Chondrocyte (in vitro differentiated cells): ENCODE data around the gene XRCC3. TPM values are rescaled to one million over a fixed set of nuclear protein-coding genes. Genes with fewer than 3 reads are reported as not detected.

ENCODE experiments used
- DNase-seq: peaks from one replicate; pipeline ENCODE4 v3.0.0; 2021; ENCODE audit warnings: mixed read lengths, low spot score
- H3K27ac Mint-ChIP-seq: one replicate; pipeline ENCODE4 v1.8.0; 2021; ENCODE audit warnings: mild to moderate bottlenecking, moderate library complexity, mixed read lengths; ENCODE audit not compliant: unreplicated experiment
- H3K27me3 Mint-ChIP-seq: 2 replicates; pipeline ENCODE4 v1.8.0; 2021; ENCODE audit warnings: low read depth, mixed read lengths
- H3K36me3 Mint-ChIP-seq: 2 replicates; pipeline ENCODE4 v1.8.0; 2021; ENCODE audit warnings: low read depth, mixed read lengths
- H3K4me1 Mint-ChIP-seq: 2 replicates; pipeline ENCODE4 v1.8.0; 2021; ENCODE audit warnings: low read depth, mild to moderate bottlenecking, mixed read lengths
- H3K4me3 Mint-ChIP-seq: one replicate; pipeline ENCODE4 v1.8.0; 2021; ENCODE audit warnings: mild to moderate bottlenecking, moderate library complexity, mixed read lengths; ENCODE audit not compliant: unreplicated experiment
- H3K9me3 Mint-ChIP-seq: 2 replicates; pipeline ENCODE4 v1.8.0; 2021; ENCODE audit warnings: low read depth, mixed read lengths
- total RNA-seq: library from RNA; stranded (reverse); gene quantifications from 3 replicates; pipeline ENCODE4 v1.2.1, GENCODE V29; 2021
- TF ChIP-seq, protein P1 (sequence below): fragments of 200-600 bp; sonication (generic); IDR thresholded peaks from 2 replicates; pipeline ENCODE4 v1.5.0; 2021; ENCODE audit warnings: antibody characterized with exemption, mild to moderate bottlenecking, moderate library complexity

XRCC3 gene
- total RNA-seq, 1 donor from 2014 or later = 3.4 TPM

DNA sequence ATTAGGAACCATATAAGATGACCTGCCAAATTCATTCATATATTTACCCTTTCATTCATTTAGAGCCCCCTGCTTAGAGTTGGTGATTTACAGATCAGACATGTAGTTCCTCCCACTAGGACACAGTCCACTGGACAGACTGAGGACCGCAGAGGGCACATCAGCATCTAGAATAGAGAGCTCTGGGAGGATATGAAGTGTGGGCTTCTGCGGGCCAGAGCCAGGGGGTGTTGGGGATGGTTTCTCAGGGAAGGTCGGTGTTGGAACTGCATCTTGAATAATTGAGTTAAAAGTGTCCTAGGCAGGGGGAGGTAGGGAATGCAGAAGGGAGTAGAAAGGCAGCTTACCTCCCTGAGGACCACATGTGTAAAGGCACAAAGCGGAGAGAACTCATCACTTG lies 43.3 kb downstream of the XRCC3 start:
- no peak for DNase-seq
- Mint-ChIP-seq H3K36me3 (peaks cover 36% of the 10 kb centered on the region), H3K9me3 (no peaks in the 10 kb centered on the region), H3K4me1 (no peaks in the 10 kb centered on the region), H3K4me3 (no peak overlapping the region), H3K27me3 (no peaks in the 10 kb centered on the region), H3K27ac (no peak overlapping the region)
- TF ChIP-seq, protein P1, sequence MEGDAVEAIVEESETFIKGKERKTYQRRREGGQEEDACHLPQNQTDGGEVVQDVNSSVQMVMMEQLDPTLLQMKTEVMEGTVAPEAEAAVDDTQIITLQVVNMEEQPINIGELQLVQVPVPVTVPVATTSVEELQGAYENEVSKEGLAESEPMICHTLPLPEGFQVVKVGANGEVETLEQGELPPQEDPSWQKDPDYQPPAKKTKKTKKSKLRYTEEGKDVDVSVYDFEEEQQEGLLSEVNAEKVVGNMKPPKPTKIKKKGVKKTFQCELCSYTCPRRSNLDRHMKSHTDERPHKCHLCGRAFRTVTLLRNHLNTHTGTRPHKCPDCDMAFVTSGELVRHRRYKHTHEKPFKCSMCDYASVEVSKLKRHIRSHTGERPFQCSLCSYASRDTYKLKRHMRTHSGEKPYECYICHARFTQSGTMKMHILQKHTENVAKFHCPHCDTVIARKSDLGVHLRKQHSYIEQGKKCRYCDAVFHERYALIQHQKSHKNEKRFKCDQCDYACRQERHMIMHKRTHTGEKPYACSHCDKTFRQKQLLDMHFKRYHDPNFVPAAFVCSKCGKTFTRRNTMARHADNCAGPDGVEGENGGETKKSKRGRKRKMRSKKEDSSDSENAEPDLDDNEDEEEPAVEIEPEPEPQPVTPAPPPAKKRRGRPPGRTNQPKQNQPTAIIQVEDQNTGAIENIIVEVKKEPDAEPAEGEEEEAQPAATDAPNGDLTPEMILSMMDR = no peak

DNA sequence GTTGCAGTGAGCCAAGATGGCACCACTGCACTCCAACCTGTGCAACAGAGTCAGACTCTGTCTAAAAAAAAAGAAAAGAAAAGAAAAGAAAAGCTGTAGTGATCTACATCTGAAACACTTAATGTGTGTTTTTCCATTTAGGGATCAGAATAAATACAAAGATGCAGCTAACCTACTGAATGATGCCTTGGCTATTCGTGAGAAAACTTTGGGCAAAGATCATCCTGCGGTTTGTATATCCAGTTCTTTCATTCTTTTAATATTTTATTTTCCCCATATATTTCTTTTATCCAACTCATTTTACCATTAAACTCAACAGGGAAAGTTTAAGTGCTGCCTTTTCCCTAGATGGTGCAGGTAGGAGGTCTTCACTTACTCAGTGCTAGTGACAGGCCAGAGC lies 45.9 kb downstream of the XRCC3 start:
- Mint-ChIP-seq H3K27me3 (no peaks in the 10 kb centered on the region), H3K4me3 (no peak overlapping the region), H3K4me1 (peaks cover 16% of the 10 kb centered on the region), H3K9me3 (no peaks in the 10 kb centered on the region), H3K27ac (no peak overlapping the region), H3K36me3 (peaks cover 28% of the 10 kb centered on the region)
- DNase-seq = no peak
- TF ChIP-seq, protein P1 = no peak

DNA sequence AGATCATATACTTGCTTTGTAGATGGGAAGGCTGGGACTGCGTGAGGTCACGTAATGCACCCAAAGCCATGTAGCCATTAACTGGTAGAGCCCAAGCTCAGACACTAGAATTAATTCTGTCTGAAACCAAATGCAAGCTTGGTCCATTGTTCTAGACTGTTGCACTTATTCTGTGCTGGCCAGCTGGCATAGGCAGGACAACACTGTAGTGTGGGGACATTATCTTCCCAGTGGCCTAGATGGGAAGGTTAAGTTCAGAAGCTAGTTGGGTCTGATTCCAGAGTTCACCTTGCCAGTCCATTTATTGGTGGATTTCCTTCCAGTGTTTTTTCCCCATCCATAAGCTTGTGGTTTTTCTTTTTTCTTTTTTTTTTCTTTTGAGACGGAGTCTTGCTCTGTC lies 47.1 kb downstream of the XRCC3 start:
- peaks cover 28% of the 10 kb centered on the region for H3K4me1 Mint-ChIP-seq
- DNase-seq = no peak
- TF ChIP-seq, protein P1 = no peak
- peaks cover 30% of the 10 kb centered on the region for H3K36me3 Mint-ChIP-seq
- H3K9me3 Mint-ChIP-seq = no peaks in the 10 kb centered on the region
- no peaks in the 10 kb centered on the region for H3K27me3 Mint-ChIP-seq
- H3K27ac Mint-ChIP-seq = no peak overlapping the region
- no peak overlapping the region for H3K4me3 Mint-ChIP-seq

DNA sequence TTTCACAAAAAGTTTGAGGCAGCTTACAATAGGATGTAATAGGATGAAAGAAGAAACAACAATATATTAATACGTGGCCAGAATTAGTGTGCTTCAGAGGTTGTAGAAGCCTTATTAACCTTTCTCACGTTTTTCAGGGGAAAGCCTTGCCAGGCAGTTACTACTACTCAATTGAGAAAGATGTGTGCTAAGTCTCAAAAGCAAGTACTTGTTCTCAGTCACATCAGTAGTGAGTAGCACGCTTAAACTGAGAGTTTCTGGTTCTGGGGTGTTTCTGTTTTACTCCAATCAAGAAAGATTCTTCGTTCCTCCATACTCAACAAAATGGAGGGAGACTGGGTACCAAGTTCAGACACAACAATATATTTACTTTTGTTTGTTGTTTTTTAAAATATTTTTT lies 47.6 kb downstream of the XRCC3 start:
- Mint-ChIP-seq H3K27me3 (no peaks in the 10 kb centered on the region), H3K27ac (peak overlapping the region; percentile 12), H3K9me3 (no peaks in the 10 kb centered on the region), H3K4me3 (no peak overlapping the region), H3K36me3 (peaks cover 27% of the 10 kb centered on the region), H3K4me1 (peaks cover 30% of the 10 kb centered on the region)
- TF ChIP-seq, protein P1 = no peak
- DNase-seq = no peak

DNA sequence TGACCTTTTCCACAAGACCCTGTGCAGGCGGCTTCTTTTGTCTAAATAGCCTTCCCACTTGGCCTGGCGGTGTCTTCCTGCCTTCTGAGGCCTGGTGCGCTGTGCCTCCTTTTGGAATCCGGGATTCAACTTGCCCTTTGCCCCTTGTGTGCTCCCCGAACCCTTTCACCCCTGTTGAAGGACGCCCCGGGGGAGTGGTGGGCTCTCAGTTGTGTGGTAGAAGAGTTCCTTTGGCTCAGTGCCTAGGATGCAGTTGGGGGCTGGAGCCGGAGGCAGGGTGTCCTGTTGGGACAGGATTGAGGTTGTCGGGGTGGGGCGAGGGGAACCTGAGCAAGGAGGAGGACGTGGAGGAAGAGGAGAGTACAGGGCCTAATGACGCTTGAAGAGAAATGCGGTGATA lies 51.7 kb downstream of the XRCC3 start:
- TF ChIP-seq, protein P1 = no peak
- H3K9me3 Mint-ChIP-seq = no peaks in the 10 kb centered on the region
- peak overlapping the region; percentile 5 for H3K4me3 Mint-ChIP-seq
- peaks cover 34% of the 10 kb centered on the region for H3K4me1 Mint-ChIP-seq
- peaks cover 25% of the 10 kb centered on the region for H3K36me3 Mint-ChIP-seq
- peak; percentile 54 for DNase-seq
- H3K27ac Mint-ChIP-seq = peak overlapping the region; percentile 99
- H3K27me3 Mint-ChIP-seq = no peaks in the 10 kb centered on the region
